Hematopoietic multipotent progenitor cell treated with erythropoietin and hydrocortisone succinate and interleukin-3 and kit ligand, for 15 days (in vitro differentiated cells): ENCODE data around the gene LLGL2.
"Not testable (repeated sequence)": the region's sequence is repeated elsewhere in the genome, so short reads cannot be mapped to it uniquely, and the experiment has no call there.

Experiments used
- DNase-seq: peaks from one replicate; pipeline ENCODE4 v3.0.0-alpha.2; 2015; ENCODE audit warnings: low spot score

The LLGL2 gene

DNA sequence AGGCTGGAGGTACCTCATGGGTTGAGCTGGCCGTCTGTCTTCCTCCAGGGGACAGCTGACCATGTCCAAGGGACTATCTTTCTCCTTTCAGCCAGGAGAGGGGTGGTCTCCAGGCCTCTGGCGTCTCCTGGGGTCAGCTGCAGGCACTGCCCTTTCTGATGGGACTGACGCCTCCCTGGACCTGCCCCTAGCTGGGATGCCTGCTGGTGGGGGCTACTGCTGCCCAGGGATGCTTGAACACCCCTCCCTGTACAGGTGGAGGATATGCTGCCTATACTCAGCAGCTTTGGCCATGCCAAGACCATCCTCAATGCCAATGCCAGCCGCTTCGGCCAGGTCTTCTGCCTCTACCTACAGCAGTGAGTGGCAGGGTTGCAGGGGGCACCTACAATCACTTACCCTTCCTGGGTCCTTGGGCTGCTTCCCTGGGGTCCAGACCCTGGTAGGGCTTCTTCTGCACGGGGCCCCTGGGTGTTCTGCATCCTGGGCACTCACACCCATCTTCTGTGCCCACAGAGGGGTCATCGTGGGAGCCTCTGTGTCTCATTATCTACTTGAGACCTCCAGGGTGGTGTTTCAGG is 66.3 kb downstream of the LLGL2 start:
- DNase-seq = no peak

- DNase-seq = no peak
Measured at GRCh38 chr17:75592348-75593020, 67.0 kb downstream of the LLGL2 start.

DNA sequence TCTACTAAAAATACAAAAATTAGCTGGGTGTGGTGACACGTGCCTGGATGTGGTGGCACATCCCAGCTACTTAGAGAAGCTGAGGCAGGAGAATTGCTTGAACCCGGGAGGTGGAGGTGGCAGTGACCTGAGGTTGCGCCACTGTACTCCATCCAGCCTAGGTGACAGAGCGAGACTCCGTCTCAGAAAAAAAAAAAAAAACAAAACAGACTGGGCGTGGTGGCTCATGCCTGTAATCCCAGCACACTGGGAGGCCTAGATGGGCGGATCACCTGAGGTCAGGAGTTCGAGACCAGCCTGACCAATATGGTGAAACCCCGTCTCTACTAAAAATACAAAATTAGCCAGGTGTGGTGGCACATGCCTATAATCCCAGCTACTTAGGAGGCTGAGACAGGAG is 67.9 kb downstream of the LLGL2 start:
- DNase-seq = not testable (repeated sequence)

DNA sequence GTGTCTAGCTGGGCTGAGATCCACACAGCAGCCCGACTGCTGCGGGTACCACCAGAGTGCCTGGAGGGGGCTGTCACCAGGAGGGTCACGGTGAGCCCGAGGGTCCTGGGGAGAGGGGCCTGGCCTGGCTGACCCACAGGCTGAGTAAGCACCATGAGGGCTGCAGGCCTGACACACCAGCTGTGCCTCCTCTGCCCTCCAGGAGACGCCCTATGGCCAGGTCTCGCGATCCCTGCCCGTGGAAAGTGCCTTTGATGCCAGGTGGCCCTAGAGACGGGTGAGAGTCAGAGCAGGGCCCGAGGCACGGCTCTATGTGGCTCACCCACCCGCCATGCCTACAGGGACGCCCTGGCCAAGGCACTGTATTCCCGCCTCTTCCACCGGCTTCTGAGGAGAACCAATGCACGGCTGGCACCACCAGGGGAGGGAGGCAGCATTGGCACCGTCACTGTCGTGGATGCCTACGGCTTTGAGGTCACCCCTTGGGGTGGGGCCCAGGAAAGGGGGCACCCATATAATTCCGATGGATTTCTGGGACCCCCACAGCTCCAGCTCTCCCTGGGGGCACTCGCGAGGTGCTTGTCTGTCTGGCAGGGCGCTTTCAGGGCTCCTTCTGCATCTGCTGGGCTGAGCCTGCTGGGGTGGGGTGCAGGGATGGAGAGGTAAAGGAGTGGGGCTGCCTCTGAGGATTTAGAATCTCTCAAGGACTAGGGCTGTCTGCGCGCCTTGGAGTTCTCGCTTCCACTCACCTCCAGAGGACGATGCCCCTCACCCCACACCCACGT is 69.2 kb downstream of the LLGL2 start:
- DNase-seq = no peak

GRCh38 chr17:75595284-75595919 is 69.9 kb downstream of the LLGL2 start:
- DNase-seq = no peak

DNA sequence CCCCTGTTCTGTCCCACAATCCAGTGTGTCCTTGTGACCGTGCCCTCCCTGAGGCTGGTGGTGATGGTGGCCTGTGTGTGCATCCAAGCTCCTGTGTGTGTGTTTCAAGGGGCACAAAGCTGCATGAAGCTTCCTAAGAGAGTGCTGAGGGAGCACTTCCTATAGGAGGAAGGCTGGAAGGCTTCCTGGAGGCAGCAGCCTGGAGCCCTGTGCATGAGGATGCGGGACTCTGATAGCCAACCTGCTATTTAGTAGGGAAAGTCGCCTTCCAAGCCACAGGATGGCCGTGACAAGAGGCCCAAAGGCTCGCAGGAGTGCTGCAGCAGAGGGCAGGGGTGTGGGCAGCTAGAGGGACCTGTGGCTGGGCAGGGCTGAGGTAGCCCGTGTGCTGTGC is 70.4 kb downstream of the LLGL2 start:
- no peak for DNase-seq

GRCh38 chr17:75596320-75597087 is 71.0 kb downstream of the LLGL2 start:
- no peak for DNase-seq

GRCh38 chr17:75601057-75601987 is 75.8 kb downstream of the LLGL2 start:
- DNase-seq = peak; percentile 73

GRCh38 chr17:75602644-75603043 is 77.1 kb downstream of the LLGL2 start:
- no peak for DNase-seq

- DNase-seq = no peak
Measured at GRCh38 chr17:75603123-75603522, 77.6 kb downstream of the LLGL2 start.

DNA sequence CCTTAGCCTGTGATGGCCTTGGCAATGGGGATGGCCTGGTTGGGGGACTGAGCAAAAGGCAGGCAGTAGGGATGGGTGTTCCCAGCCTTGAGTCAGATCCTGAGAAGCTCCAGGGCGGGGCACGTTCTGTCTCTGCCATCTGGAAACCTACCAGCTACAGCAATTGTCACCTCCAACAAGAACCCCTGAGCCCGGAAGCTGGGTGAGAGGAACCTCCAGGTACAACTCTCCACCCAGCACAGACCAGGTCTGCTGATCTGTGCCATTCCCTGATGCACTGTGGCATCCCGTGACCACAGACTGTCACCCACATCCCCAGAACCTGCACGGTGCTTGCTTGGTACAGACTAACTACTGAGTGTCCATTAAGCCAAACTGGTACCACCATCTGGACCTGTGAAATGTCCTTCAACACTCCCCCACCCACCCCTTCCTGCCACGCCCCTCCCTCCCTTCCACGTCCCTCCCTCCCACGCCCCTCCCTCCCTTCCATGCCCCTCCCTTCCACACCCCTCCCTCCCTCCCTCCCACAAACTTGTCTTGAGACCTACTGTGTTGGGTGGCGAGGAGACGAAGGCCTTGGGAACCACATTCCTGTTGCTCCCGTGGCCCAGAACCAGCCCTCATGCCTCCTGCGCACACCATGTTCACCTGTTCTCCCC is 78.7 kb downstream of the LLGL2 start:
- DNase-seq = no peak

- no peak for DNase-seq
Measured at GRCh38 chr17:75605790-75606189, 80.3 kb downstream of the LLGL2 start.

DNA sequence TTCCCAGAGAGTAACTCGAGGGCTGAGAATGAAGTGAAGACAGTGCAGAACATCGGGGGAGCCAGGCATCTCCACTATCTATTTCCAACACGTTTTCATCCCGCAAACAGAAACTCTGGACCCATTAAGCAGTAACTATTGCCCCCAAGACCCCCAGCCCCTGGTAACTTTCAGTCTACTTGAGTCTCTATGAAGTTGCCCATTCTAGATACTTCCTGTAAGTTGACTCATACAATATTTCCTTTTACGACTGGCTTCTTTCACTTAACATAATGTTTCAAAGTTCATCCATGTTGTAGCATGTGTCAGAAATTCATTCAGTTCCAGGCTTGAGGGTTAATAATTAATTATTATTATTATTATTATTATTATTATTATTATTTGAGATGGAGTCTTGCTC is 81.6 kb downstream of the LLGL2 start:
- DNase-seq = no peak

DNA sequence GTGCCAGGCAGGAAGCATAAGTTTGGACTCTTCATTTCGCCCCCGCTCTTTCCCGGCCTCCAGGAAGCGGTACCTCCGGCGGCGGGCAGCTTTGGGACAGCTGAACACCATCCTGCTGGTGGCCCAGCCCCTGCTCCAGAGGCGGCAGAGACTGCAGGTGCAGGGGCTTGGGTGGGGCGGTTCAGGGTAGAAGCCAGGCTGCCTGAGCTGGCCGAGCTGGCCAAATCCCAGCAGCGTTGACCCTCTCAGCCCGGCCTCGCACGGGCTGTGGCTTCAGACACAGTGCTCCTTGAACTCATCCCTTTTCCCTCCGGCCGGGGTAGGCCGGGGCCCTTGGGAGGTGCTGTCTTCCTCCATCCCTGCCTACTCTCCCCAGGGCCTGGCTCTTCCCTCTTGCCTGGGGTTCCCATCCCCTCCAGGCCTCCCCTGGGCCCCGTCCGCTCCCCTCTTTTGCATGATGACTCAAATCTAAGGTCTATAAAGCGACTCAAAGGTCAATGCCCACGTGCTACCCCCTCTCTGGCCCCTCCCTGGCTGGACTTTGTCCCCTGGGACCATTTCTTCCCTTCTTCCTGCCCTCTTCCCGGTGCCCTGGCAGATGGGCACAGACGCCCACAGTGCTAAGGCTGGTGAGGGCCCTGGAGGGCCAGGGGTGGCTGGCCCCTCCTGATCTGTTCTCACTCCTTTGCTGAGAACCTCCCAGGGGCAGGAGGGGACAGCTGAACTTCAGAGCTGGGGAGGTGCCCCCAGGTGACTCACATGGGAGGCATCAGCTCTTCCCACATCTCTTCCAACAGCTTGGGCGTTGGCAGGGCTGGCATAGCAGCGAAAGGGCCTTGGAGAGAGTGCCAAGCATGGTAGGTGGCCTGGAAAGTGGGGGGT is 84.8 kb downstream of the LLGL2 start:
- DNase-seq = no peak

GRCh38 chr17:75611851-75612429 is 86.4 kb downstream of the LLGL2 start:
- DNase-seq = no peak

DNA sequence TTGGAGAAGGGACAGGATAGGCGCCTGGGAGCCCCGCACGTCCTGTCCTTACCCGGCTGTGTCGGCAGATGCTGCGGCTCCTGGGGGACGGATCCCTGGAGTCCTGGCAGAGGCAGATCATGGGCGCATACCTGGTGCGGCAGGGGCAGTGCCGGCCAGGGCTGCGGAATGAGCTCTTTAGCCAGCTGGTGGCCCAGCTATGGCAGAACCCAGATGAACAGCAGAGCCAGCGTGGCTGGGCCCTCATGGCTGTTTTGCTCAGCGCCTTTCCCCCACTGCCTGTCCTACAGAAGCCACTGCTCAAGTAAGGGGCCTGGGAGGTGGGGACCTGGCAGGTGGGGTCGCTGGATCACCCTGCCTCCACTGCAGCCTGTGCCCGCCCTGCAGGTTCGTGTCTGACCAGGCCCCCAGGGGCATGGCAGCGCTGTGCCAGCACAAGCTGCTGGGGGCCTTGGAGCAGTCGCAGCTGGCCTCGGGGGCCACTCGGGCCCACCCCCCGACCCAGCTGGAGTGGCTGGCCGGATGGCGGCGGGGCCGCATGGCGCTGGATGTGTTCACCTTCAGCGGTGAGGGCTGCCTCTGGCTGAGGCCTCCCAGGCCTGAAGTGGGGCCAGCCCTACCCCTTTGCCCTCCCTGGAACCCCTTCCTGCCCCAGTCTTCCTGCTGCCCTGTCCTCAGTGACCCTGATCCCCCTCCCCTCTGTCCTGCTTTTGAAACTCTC is 87.6 kb downstream of the LLGL2 start:
- DNase-seq = no peak

GRCh38 chr17:75614006-75614405 is 88.5 kb downstream of the LLGL2 start:
- DNase-seq = no peak

GRCh38 chr17:75614556-75615270 is 89.2 kb downstream of the LLGL2 start:
- no peak for DNase-seq
